Activated effector memory CD4-positive, alpha-beta T cell treated with anti-CD3 and anti-CD28 coated beads, Interleukin-2, amount 50 U/mL, for 16 hours (primary cell): Measurements from ENCODE around the gene CRBN.

ENCODE experiments used
- DNase-seq: peaks from one replicate; pipeline ENCODE4 v3.0.0-alpha.2; 2020

Gene CRBN

GRCh38 chr3:3165650-3166049 lies 13.8 kb downstream of the CRBN start:
- no peak for DNase-seq

DNA sequence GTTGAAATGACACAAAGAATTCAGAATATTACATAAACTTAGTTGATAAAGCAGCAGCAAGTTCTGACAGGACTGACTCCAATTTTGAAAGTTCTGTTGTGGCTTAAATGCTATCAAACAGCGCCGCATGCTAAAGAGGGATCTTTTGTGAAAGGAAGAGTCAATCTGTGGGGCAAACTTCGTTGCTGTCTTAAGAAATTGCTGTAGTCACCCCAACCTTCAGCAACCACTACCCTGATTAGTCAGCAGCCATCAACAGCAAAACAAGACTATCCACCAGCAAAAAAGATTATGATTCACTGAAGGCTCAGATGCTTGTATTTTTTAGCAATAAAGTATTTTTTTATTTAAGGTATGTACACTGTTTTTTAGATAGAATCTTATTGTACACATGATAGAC lies 14.2 kb downstream of the CRBN start:
- no peak for DNase-seq

DNA sequence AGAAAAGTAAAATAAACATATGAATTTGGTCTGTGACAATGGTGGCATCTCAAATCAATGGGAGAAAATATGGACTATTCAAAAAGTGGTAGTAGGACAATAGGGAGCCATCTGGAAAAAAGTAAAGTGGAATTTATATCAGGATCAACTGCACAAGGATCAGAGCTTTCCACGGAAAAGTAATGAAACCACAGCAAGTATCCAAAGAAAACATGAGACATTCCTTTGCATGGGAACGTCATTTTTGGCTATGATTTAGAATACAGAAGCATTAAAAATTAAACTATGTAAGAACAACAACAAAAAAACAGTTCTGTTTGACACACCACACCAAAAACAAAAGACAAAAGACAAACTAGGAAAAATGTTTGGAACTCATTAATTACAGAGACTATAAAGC lies 18.7 kb downstream of the CRBN start:
- no peak for DNase-seq

GRCh38 chr3:3157484-3157883 lies 22.0 kb downstream of the CRBN start:
- no peak for DNase-seq

DNA sequence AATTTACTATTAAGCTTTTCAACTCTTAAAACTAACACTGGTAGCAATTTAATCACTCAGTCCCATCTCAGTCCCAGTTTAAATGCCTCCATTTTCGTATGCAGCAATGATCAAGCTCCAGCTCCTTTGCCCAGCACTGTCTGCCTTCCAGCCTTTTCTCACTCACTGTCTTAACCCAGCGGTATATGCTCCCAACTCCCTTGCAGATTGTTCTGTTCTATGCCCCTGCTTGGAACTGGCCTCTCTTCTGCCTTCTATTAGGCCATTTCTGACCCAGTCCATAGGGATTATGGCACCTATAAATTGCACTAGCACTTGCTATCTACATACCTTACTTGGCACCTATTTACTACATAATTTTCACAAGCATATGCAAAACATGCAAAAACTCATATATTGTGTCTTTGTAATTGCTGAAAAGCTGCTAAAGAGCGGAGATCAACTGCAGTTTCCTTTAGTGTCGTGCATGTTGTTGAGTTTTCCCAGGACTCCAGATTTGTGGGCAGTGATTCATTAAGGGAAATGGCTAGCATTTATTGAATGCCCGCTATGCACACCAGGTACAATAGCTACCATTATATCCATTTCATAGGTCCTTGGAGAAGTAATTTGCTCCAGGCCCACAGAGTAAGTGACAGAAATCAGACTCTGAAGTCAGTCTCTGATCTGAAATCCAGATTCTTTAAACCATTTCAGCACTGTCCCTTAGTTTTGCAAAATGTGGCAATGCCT lies 24.4 kb downstream of the CRBN start:
- no peak for DNase-seq

DNA sequence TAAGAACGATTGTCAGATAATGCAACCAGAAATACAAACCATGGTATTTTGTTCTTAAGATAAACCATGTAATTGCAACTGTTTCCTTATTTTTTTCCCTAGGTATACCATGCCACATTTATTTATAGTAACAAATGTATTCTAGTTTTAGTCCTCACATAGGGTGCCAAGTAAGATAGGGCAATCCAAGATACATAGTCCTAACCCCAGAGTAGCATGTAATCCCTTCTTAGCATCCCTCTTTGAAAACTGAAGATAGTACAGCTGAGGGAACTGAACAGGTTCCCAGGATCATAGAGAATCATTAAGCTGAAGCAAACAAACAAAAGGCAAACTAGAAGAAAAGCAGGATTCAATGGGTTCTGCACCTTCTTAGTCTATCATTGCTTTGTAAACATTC lies 28.0 kb downstream of the CRBN start:
- no peak for DNase-seq

GRCh38 chr3:3149560-3149959 lies 29.9 kb downstream of the CRBN start:
- no peak for DNase-seq

GRCh38 chr3:3145831-3146230 lies 33.7 kb downstream of the CRBN start:
- no peak for DNase-seq

GRCh38 chr3:3141939-3142338 lies 37.6 kb downstream of the CRBN start:
- DNase-seq = no peak

DNA sequence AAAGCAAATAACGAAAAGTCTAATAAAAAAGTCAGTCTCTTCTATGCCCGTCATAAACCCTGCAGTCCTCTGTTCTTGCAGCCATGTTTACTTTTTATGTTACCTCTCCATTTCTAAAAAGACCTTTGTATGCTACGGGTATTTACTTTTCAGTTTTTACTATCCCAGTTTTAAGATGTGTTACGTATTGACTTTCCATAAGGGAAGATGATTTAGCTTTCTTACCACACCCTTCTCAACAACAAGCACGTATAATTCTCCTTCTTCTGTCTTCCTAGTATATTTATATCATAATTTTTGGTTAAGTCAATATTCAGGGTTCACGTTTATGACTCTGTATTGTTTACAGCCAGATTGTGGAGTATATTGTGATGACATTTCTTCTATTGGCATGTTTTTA lies 42.0 kb downstream of the CRBN start:
- DNase-seq = no peak

DNA sequence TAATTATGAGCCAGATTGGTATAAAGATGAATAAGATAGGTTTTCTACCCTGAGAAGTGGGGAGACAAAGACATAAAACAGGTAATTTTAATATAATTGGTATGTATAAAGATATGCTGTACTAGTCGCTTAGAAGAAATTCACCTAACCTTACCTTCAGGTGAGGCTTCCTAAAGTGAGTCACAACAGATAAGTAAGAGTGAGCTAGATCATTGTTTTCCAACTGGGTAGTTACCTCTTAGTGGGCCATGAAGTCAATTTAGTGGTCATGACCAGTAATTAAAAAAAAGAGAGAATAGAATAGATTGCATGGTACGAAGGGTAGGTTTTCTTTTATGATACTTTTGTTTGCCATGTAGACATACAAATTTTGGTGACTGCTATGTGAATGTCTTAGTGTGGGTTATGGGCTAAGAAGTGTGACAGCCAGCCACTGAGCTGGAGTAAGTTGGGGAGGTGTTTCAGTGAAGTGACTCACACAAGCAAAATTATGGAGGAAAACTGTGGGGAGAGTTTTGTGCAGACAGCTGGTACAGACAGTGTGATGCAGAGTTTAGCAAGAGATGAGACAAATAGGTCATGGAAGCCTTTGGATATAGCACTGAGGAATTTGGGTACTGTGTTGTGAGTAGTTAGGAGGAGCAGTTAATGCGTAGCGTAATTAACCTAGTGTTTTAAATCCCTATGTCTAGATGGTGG lies 44.6 kb downstream of the CRBN start:
- no peak for DNase-seq

DNA sequence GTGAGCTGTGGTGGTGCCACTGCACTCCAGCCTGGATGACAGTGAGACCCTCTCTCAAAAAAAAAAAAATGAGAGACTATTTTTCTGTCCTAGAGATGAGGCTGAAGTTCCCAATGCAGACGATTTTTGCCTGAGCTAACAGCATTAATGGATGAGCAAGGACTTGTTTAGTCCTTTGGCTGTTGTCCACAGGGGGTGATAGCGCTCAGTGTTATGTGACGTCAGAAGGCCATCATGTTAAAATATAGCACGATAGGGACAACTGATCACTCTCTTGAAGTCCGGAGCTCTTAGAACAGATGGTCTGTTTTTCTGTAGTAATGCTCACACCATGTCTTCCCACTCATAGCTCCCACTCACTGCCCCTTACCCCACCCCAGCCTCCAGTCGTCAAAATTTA lies 46.0 kb downstream of the CRBN start:
- no peak for DNase-seq

DNA sequence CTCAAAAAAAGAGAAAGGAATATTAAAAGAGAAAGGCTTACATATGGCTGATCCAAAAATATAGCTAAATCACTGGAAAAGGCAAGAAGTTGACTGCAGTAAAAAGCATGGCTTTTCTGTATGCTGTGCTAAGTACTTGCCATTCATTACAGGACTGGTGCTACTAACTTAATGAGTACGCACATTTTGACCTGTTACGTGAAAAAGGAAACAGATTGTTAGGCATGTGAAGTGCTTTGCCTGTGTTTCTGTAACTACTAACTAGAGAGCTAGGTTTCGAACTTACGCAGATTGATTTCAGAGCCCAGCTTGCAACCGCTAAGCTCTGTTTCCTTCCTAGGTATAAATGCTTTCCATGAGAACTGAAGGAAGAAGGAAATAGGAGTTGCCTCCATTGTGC lies 49.9 kb downstream of the CRBN start:
- DNase-seq = no peak

- DNase-seq = peak; percentile 75
Measured at GRCh38 chr3:3127432-3128010, 52.0 kb downstream of the CRBN start.

DNA sequence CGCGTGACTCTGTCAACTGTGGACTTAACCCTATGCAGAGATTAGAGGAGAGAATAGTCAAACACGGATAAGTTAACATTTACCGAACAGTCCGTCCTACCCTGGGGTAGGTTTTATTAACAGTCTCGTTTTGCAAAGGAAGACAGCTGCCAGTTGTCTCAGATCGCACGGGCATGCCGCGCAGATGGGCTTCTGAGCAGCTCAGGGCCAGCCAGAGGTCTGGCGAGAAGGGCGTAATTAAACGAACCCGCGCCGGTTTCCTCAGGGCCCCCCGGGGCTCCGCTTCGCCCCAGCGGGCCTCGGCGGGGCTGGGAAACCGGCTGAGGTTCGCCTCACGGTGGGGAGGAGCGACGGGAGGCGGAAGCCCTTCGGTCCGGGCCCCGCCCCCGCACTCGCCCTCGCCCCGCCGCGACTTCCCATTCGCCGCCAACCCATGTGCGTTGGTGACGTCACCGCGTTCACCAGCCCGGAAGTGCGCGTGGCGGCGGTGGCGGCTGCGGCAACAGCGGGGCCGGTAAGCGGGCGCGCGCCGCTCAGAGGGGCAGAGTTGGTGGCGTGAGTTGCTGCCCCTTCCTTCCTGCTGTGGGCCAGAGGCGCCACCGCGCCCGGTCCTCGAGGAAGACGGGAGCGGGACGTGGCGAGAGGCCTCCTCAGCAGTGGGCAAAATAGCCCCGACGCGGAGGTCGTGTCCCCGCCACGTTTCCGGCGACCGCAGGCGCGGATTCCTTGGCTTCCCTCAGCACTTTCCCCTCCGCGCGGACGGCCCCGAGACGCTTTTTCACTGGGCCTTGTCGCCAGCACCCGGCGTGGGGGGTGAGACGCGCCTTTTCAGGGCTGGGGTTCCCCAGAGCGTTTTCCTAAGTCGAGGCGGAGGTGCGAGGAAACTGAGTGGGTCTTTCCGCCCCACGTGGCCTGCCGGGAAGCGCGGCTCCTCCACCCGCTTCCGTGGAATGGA lies 52.7 kb downstream of the CRBN start, which contains the start of gene TRNT1:
Gene TRNT1 (plus strand): TSS at position 464 of the 955 bp plus-strand sequence. CDS start 2,101 bp downstream, outside the sequence.
- DNase-seq = peak; percentile 98

- DNase-seq = no peak
Measured at GRCh38 chr3:3125977-3126376, 53.5 kb downstream of the CRBN start.

DNA sequence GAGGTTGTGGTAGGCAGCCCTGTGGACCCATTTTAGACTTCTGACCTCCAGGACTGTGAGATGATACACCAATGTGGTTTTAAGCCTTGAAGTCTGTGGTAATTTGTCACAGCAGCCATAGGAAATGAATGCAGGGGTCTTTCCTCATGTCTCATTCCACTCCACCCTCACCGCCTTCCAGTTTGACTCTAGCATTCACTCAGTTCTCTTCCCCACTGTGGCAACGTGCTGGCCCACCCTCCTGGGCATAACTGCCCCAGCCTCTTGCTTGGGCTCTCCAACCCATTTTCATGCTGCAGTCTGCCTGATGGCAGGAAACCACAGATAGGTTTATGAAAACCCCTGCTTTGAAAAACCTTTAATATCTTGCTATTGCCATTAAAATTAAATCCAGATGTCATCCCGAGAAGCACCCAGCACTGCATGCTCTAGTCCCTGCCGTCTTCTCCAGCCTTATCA lies 60.1 kb downstream of the CRBN start:
- no peak for DNase-seq

DNA sequence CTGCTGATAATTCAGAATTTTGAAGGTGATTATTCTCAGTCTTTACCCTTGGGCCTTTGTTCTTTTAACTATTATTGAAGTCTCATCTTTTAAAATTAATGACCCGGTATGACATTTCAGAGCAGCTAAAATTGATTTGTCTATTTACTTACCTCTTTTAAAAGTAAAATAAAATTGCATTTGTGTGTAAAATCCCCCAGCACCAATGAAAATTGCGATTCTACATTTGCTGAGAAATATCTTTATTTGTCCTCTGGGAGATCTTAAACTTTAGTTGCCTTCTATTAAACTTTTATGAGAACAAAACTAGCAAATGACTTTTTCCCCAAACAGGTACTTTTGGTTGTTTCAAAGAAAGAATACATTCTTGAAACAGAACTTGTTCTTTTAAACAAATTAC lies 61.8 kb downstream of the CRBN start:
- no peak for DNase-seq

GRCh38 chr3:3113042-3113709 lies 66.3 kb downstream of the CRBN start:
- no peak for DNase-seq

DNA sequence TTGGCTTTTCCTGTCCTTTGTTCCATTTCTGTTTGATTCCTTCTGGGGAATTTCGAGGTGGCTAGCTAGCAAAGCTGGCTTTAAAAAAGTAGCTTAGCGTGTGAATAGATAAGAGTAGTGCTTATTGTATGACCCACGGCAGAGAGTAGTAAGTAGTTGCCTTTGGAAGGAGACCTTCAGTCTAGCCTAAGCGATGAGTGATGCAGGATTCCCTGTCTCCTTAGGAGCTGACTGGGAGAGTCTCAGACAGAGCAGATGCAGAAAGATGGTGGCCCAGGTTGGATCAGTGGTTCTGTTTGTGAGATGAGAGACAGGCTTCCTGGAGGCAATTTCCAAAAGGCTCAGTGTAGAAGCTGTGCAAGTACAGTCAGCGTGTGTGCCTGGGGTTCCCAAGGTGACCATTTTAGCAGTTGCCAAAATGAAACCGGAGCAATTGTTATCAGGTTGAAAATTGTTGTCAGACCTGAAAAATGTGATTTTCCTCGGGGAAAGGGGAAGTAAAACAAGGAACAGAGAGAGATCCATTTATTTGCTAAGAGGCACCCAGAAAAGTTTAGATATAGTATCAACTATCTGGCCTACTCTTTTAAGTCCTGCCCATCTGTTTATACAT lies 68.6 kb downstream of the CRBN start:
- no peak for DNase-seq

- DNase-seq = no peak
Measured at GRCh38 chr3:3110299-3110630, 69.2 kb downstream of the CRBN start, which contains the start of gene IL5RA. TSS of gene IL5RA (minus strand) at chr3:3110374. CDS start at chr3:3104984, 5,390 bp downstream.
